AG10803 (cell line): ENCODE results near the gene PRMT1.
"Not testable (repeated sequence)": the region's sequence is repeated elsewhere in the genome, so short reads cannot be mapped to it uniquely, and the experiment has no call there.

ENCODE experiments used
- DNase-seq: peaks from one replicate; pipeline ENCODE4 v3.0.0; 2010; ENCODE audit warnings: low read depth
- H3K4me3 ChIP-seq: 2 replicates; pipeline ENCODE4 v1.5.1; 2011; ENCODE audit warnings: mild to moderate bottlenecking, low read length, control low read depth
- TF ChIP-seq, protein P1 (sequence below): conservative IDR thresholded peaks from 2 replicates; pipeline ENCODE4 v1.5.1; 2011; ENCODE audit warnings: mild to moderate bottlenecking, low read length, control low read depth, inconsistent platforms

Gene PRMT1

GRCh38 chr19:49677231-49677900, at the start of gene PRMT1:
Gene PRMT1, plus strand, starts transcription at chr19:49677271. Its CDS starts 10 bp downstream, at chr19:49677281.
- DNase-seq: no peak
- TF ChIP-seq, protein P1, sequence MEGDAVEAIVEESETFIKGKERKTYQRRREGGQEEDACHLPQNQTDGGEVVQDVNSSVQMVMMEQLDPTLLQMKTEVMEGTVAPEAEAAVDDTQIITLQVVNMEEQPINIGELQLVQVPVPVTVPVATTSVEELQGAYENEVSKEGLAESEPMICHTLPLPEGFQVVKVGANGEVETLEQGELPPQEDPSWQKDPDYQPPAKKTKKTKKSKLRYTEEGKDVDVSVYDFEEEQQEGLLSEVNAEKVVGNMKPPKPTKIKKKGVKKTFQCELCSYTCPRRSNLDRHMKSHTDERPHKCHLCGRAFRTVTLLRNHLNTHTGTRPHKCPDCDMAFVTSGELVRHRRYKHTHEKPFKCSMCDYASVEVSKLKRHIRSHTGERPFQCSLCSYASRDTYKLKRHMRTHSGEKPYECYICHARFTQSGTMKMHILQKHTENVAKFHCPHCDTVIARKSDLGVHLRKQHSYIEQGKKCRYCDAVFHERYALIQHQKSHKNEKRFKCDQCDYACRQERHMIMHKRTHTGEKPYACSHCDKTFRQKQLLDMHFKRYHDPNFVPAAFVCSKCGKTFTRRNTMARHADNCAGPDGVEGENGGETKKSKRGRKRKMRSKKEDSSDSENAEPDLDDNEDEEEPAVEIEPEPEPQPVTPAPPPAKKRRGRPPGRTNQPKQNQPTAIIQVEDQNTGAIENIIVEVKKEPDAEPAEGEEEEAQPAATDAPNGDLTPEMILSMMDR: no peak
- peak within 1 kb of the TSS; percentile 99 for H3K4me3 ChIP-seq

GRCh38 chr19:49629659-49630058, 47.4 kb upstream of the PRMT1 start:
- DNase-seq: no peak
- no peak overlapping the region for H3K4me3 ChIP-seq
- TF ChIP-seq, protein P1: no peak

- TF ChIP-seq, protein P1: 0 out of 2 replicates have a peak, but pooled peaks have one; percentile 4
- H3K4me3 ChIP-seq: no peak overlapping the region
- DNase-seq: no peak
These were observed 46.0 kb upstream of the PRMT1 start for GRCh38 chr19:49631014-49631588.

GRCh38 chr19:49631610-49632192, 45.4 kb upstream of the PRMT1 start:
- TF ChIP-seq, protein P1: no peak
- no peak overlapping the region for H3K4me3 ChIP-seq
- DNase-seq: no peak

DNA sequence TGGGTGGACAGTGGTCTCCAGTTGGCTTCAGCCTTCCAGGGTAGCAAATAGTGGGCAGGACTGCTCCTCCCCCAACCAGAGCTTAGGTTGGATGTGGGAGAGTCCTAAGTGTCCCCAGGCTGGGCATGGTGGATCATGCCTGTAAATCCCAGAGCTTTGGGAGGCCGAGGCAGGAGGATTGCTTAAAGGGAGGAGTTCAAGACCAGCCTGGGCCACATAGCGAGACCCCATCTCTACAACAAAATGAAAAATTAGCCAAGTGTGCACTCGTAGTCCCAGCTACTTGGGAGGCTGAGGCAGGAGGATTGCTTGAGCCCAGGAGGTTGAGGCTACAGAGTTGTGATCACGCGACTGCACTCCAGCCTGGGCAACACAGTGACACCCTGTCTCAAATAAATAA, 44.5 kb upstream of the PRMT1 start:
- no peak for DNase-seq
- TF ChIP-seq, protein P1: no peak

DNA sequence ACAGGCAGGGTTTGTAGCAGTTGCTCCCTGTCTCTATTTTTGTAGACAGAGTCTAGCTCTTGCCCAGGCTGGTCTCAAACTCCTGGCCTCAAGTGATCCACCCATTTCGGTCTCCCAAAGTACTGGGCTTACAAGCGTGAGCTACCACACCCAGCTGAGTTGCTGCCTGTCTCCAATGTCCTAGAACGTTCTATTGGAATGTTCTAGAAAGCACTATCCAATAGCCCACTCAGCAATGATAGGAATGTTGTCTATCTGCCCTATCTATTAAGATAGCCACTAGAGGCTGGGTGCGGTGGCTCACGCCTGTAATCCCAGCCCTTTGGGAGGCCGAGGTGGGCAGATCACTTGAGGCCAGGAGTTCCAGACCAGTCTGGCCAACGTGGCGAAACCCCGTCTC, 43.8 kb upstream of the PRMT1 start:
- not testable (repeated sequence) for H3K4me3 ChIP-seq, DNase-seq

More for the DNA sequence above, 44.5 kb upstream of the PRMT1 start:
- no peak overlapping the region for H3K4me3 ChIP-seq

- H3K4me3 ChIP-seq: no peak overlapping the region
- peak; percentile 33 for DNase-seq
- TF ChIP-seq, protein P1: peak; percentile 19
These were observed 41.4 kb upstream of the PRMT1 start for GRCh38 chr19:49635530-49636232.
